Bronchial epithelial cell (primary cell): ENCODE data around the gene MTSS2. TPM values are rescaled to one million over a fixed set of nuclear protein-coding genes. Genes with fewer than 3 reads are reported as not detected.

ENCODE experiments used
- DNase-seq: peaks from one replicate; pipeline ENCODE4 v3.0.0-alpha.2; 2010; ENCODE audit warnings: low read depth
- FAIRE-seq: peaks from 2 replicates; lab custom pipeline; 2011; peaks lifted over from hg19 to GRCh38; lab: Jason Lieb, UNC
- H3K27me3 ChIP-seq: 2 replicates; pipeline ENCODE4 v1.5.1; 2011; ENCODE audit warnings: low read length; ENCODE audit not compliant: control insufficient read depth, insufficient read depth
- H3K36me3 ChIP-seq: 2 replicates; pipeline ENCODE4 v1.5.1; 2011; ENCODE audit warnings: low read length; ENCODE audit not compliant: control insufficient read depth, insufficient read depth
- H3K4me3 ChIP-seq: 2 replicates; pipeline ENCODE4 v1.5.1; 2011; ENCODE audit warnings: mild to moderate bottlenecking, low read depth, low read length, control low read depth
- CTCF ChIP-seq: IDR thresholded peaks from 2 replicates; pipeline ENCODE4 v1.5.1; 2011; ENCODE audit warnings: mild to moderate bottlenecking, moderate library complexity, low read length, control low read depth, inconsistent platforms; ENCODE audit not compliant: insufficient read depth, severe bottlenecking
- total RNA-seq: library from RNA; depleted of rRNA; stranded (reverse); fragments of >200 nt; gene quantifications from 2 replicates; pipeline ENCODE4 v1.2.1, GENCODE V29; 2014

Gene MTSS2
- total RNA-seq, 1 donor from 2014 or later = 20.0 TPM

- H3K4me3 ChIP-seq = no peak overlapping the region
- no peak for FAIRE-seq
- H3K27me3 ChIP-seq = no peaks in the 10 kb centered on the region
- TF ChIP-seq CTCF = no peak
- H3K36me3 ChIP-seq = peaks cover 6% of the 10 kb centered on the region
- no peak for DNase-seq
These were observed 26.3 kb downstream of the MTSS2 start for GRCh38 chr16:70659546-70659945.

- TF ChIP-seq CTCF = no peak
- peak; percentile 89 for FAIRE-seq
- no peak for DNase-seq
- Histone ChIP-seq H3K36me3 (peaks cover 4% of the 10 kb centered on the region), H3K4me3 (no peak overlapping the region), H3K27me3 (no peaks in the 10 kb centered on the region)
These were observed 26.9 kb downstream of the MTSS2 start for GRCh38 chr16:70658921-70659320.

- no peaks in the 10 kb centered on the region for H3K27me3 ChIP-seq
- DNase-seq (no peak), FAIRE-seq (no peak)
- no peak overlapping the region for H3K4me3 ChIP-seq
- no peak for TF ChIP-seq CTCF
- no peaks in the 10 kb centered on the region for H3K36me3 ChIP-seq
These were observed 27.9 kb downstream of the MTSS2 start for GRCh38 chr16:70657956-70658355.

GRCh38 chr16:70656712-70657263 lies 29.1 kb downstream of the MTSS2 start:
- DNase-seq (no peak), FAIRE-seq (no peak)
- H3K4me3 ChIP-seq = no peak overlapping the region
- no peak for TF ChIP-seq CTCF
- H3K27me3 ChIP-seq = no peaks in the 10 kb centered on the region
- H3K36me3 ChIP-seq = no peaks in the 10 kb centered on the region

- no peak for FAIRE-seq
- no peaks in the 10 kb centered on the region for H3K36me3 ChIP-seq
- no peak for TF ChIP-seq CTCF
These were observed 29.7 kb downstream of the MTSS2 start for GRCh38 chr16:70656065-70656711.

More at GRCh38 chr16:70656065-70656711, 29.7 kb downstream of the MTSS2 start:
- H3K27me3 ChIP-seq = no peaks in the 10 kb centered on the region
- DNase-seq = no peak
- H3K4me3 ChIP-seq = no peak overlapping the region
